ENCODE measurements around the gene SOX30. TPM values are rescaled to one million over a fixed set of nuclear protein-coding genes. Genes with fewer than 3 reads are reported as not detected.

The SOX30 gene
- total and polyA plus RNA-seq, 2 of the 13 experiments (the other 11 are each of a cell fraction or from before 2014, with no cell fraction given), result 0.05 TPM; not detected in 1

DNA sequence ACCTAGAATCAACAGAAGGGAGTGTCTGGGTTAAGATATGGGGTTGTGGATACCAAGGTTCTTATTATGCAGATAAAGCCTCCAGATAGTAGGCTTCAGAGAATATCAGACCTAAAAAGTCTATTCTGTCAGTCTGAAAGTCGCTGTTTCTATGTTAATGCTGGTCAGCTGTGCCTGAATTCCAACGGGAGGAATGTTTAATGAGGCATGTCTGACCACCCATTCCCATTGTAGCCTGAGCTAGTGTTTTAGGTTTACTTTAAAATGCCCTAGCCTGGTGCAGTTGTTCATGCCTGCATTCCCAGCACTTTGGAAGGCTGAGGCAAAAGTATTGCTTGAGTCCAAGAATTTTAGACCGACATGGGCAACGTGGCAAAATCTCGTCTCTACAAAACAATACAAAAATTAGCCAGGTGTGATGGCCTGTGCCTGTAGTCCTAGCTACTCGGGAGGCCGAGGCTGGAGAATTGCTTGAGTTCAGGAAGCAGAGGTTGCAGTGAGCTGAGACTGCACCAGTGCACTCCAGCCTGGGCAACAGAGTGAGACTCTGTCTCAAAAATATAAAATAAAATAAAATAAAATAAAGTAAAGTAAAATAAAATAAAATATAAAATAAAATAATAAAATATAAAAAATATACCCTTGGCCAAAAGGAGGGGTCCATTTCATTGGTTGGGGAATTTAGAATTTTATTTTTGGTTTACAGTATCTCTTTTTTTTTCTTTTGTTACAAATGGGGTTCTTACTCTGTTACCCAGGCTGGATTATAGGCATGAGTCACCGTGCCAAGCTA, 7.8 kb upstream of the SOX30 start:
- H4K20me1 ChIP-seq (ENCODE audit: insufficient read depth, low read length), result no peaks in the 10 kb centered on the region
- no peak overlapping the region for H3K4me3 ChIP-seq (replicated peaks in 1 of 3; ENCODE audit: insufficient read depth in 1 of 3, low read depth in 2 of 3, low read length in 3 of 3)
- POLR2A ChIA-PET, result no interaction called here
- no TSS peak for BruUV-seq (replicated peaks)
- in situ Hi-C loops (cut with HindIII; ENCODE audit: extremely low pct_ligation_motif_present, low pct_unique_long_range_greater_than_20kb), result no loop called here
- CTCF ChIA-PET (ENCODE audit: low intra/inter-chr PET ratio, low total read pairs), result no interaction called here
- H2AFZ ChIP-seq (ENCODE audit: low read length), result no peak overlapping the region
- FAIRE-seq (no peak), ATAC-seq (no peak), DNase-seq (ENCODE audit: low spot score) (no peak)
- no peaks in the 10 kb centered on the region for H3K36me3 ChIP-seq (replicated peaks in 1 of 2; ENCODE audit: control insufficient read depth in 1 of 2, insufficient read depth in 2 of 2, low read length in 2 of 2)
- H3K9me3 ChIP-seq (ENCODE audit: low read length), result peaks cover 4% of the 10 kb centered on the region; the same call in 1 of the 2 replicates
- WGBS (ENCODE audit: low lambda C conversion rate), result 4% methylated on average over 7 of the region's 8 CpGs
- H3K27ac ChIP-seq (ENCODE audit: extremely low read length, insufficient read depth, low read length), result no peak overlapping the region
- H3K4me2 ChIP-seq (ENCODE audit: low read depth, low read length), result no peak overlapping the region
- TF ChIP-seq, protein P1, sequence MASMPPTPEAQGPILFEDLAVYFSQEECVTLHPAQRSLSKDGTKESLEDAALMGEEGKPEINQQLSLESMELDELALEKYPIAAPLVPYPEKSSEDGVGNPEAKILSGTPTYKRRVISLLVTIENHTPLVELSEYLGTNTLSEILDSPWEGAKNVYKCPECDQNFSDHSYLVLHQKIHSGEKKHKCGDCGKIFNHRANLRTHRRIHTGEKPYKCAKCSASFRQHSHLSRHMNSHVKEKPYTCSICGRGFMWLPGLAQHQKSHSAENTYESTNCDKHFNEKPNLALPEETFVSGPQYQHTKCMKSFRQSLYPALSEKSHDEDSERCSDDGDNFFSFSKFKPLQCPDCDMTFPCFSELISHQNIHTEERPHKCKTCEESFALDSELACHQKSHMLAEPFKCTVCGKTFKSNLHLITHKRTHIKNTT (CRISPR knock-in tag; IDR thresholded peaks at IDR 0.05), result no peak
- no peaks in the 10 kb centered on the region for H3K79me2 ChIP-seq (ENCODE audit: insufficient read depth, low read length)
- intact Hi-C loops (cut with micrococcal nuclease; ENCODE audit: unreplicated experiment), result no loop called here
- H3K27me3 ChIP-seq (ENCODE audit: control insufficient read depth in 1 of 2, insufficient read depth in 2 of 2, low read length in 2 of 2), result peaks cover 0 to 3% of the 10 kb centered on the region in 2 experiments; a peak in 1 of 5 replicates
- no peak overlapping the region for H3K9ac ChIP-seq (ENCODE audit: insufficient read depth, low read depth, low read length)
- no peaks in the 10 kb centered on the region for H3K4me1 ChIP-seq (ENCODE audit: insufficient read depth, low read length)

- ATAC-seq, result no peak
- no peak for FAIRE-seq
- intact Hi-C loops (cut with micrococcal nuclease; ENCODE audit: unreplicated experiment), result no loop called here
- DNase-seq (ENCODE audit: low spot score), result no peak
- BruUV-seq (replicated peaks), result no TSS peak
- no peak overlapping the region for H3K4me2 ChIP-seq (ENCODE audit: low read depth, low read length)
- no peaks in the 10 kb centered on the region for H3K36me3 ChIP-seq (replicated peaks in 1 of 2; ENCODE audit: control insufficient read depth in 1 of 2, insufficient read depth in 2 of 2, low read length in 2 of 2)
- H3K4me1 ChIP-seq (ENCODE audit: insufficient read depth, low read length), result no peaks in the 10 kb centered on the region
- peaks cover 0 to 5% of the 10 kb centered on the region in 2 experiments; a peak in 1 of 5 replicates for H3K27me3 ChIP-seq (ENCODE audit: control insufficient read depth in 1 of 2, insufficient read depth in 2 of 2, low read length in 2 of 2)
- no peak overlapping the region for H2AFZ ChIP-seq (ENCODE audit: low read length)
- TF ChIP-seq ZMAT3 (CRISPR knock-in tag; conservative IDR thresholded peaks at IDR 0.05) (no peak), AHR (CRISPR knock-in tag; IDR thresholded peaks at IDR 0.05) (no peak), ZNF432 (CRISPR knock-in tag; IDR thresholded peaks at IDR 0.05; ENCODE audit: borderline replicate concordance) (no peak), SP1 (IDR thresholded peaks at IDR 0.05) (no peak), SP1 (CRISPR knock-in tag; IDR thresholded peaks at IDR 0.05) (no peak), ZNF354B (CRISPR knock-in tag; IDR thresholded peaks at IDR 0.05) (no peak), XRCC5 (optimal IDR thresholded peaks at IDR 0.05; ENCODE audit: low read length) (no peak), ZNF367 (CRISPR knock-in tag; IDR thresholded peaks at IDR 0.05; ENCODE audit: borderline replicate concordance) (no peak), RBAK (CRISPR knock-in tag; IDR thresholded peaks at IDR 0.05) (no peak), PREB (CRISPR knock-in tag; IDR thresholded peaks at IDR 0.05) (no peak), ZNF331 (CRISPR knock-in tag; IDR thresholded peaks at IDR 0.05) (no peak), TEAD3 (CRISPR knock-in tag; optimal IDR thresholded peaks at IDR 0.05; ENCODE audit: borderline replicate concordance) (no peak), ZNF121 (CRISPR knock-in tag; IDR thresholded peaks at IDR 0.05) (no peak), MED1 (CRISPR knock-in tag; IDR thresholded peaks at IDR 0.05) (no peak), ZFX (CRISPR knock-in tag; IDR thresholded peaks at IDR 0.05; ENCODE audit: low read depth) (no peak)
- TF ChIP-seq, protein P2, sequence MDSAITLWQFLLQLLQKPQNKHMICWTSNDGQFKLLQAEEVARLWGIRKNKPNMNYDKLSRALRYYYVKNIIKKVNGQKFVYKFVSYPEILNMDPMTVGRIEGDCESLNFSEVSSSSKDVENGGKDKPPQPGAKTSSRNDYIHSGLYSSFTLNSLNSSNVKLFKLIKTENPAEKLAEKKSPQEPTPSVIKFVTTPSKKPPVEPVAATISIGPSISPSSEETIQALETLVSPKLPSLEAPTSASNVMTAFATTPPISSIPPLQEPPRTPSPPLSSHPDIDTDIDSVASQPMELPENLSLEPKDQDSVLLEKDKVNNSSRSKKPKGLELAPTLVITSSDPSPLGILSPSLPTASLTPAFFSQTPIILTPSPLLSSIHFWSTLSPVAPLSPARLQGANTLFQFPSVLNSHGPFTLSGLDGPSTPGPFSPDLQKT (CRISPR knock-in tag; IDR thresholded peaks at IDR 0.05; ENCODE audit: borderline replicate concordance), result no peak
- in situ Hi-C loops (cut with HindIII; ENCODE audit: extremely low pct_ligation_motif_present, low pct_unique_long_range_greater_than_20kb), result no loop called here
- CTCF ChIA-PET (ENCODE audit: low intra/inter-chr PET ratio, low total read pairs), result no interaction called here
- peaks cover 4% of the 10 kb centered on the region; the same call in 1 of the 2 replicates for H3K9me3 ChIP-seq (ENCODE audit: low read length)
- no peak overlapping the region for H3K4me3 ChIP-seq (replicated peaks in 1 of 3; ENCODE audit: insufficient read depth in 1 of 3, low read depth in 2 of 3, low read length in 3 of 3)
- no peak overlapping the region for H3K9ac ChIP-seq (ENCODE audit: insufficient read depth, low read depth, low read length)
- WGBS (ENCODE audit: low lambda C conversion rate), result 0% methylated on average over 1 of the region's 1 CpG
- no peaks in the 10 kb centered on the region for H4K20me1 ChIP-seq (ENCODE audit: insufficient read depth, low read length)
- no peaks in the 10 kb centered on the region for H3K79me2 ChIP-seq (ENCODE audit: insufficient read depth, low read length)
- no peak overlapping the region for H3K27ac ChIP-seq (ENCODE audit: extremely low read length, insufficient read depth, low read length)
- POLR2A ChIA-PET, result no interaction called here
Observed at GRCh38 chr5:157658893-157659292, 6.7 kb upstream of the SOX30 start.

All from HepG2 (cell line).